Eye (tissue), 1 donor: ENCODE measurements around the gene IP6K3.
A peak's percentile ranks its signal among the peaks of the same experiment; 100 is the strongest.

ENCODE experiments used
- DNase-seq: peaks from one replicate; pipeline ENCODE4 v3.0.0-alpha.2; 2015

The IP6K3 gene

GRCh38 chr6:33758815-33759216 is 12.1 kb upstream of the IP6K3 start:
- no peak for DNase-seq

- no peak for DNase-seq
Observed at GRCh38 chr6:33757906-33758305, 11.2 kb upstream of the IP6K3 start.

DNA sequence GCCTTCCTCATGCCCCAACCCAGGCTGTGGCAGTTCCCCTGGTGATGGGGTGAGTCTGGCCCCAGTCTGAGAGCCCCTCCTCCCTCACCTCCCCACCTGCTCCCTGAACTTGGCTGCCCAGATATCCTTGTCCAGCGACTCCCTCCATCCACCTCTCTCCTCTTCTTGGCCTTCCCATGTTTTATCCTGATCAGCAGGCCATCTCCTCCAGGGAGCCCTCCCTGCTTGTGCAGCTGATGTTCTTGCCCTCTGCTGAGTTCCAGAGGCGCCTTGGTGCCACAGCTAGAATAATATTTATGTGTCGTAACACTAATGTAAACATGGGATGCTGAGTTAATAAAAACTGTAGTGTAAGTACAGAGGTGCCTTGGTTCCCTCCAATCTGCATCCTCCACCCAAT is 10.4 kb upstream of the IP6K3 start:
- DNase-seq, result no peak

- DNase-seq, result no peak
Observed at GRCh38 chr6:33756211-33756954, 9.7 kb upstream of the IP6K3 start.

- DNase-seq, result peak; percentile 63
Observed at GRCh38 chr6:33755070-33755869, 8.6 kb upstream of the IP6K3 start.

- DNase-seq, result no peak
Observed at GRCh38 chr6:33754222-33754621, 7.5 kb upstream of the IP6K3 start.

DNA sequence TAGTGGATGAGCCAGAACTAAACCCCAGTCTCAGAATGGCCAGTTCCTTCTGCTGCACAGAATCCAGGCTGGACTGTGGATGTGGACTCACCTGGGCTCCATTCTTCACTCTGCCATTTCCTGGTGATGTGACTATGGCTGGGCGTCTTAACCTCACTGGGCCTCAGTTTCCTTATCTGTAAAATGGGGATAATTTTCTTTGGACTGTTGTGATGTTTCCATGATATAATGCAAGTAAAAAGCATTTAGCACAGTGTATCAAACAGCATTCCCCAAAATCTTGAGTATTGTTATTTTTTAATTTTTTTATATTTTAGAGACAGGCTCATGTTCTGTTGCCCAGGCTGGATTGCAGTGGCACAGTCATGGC is 5.9 kb upstream of the IP6K3 start:
- DNase-seq, result no peak

- no peak for DNase-seq
Observed at GRCh38 chr6:33751771-33752645, 5.3 kb upstream of the IP6K3 start.

DNA sequence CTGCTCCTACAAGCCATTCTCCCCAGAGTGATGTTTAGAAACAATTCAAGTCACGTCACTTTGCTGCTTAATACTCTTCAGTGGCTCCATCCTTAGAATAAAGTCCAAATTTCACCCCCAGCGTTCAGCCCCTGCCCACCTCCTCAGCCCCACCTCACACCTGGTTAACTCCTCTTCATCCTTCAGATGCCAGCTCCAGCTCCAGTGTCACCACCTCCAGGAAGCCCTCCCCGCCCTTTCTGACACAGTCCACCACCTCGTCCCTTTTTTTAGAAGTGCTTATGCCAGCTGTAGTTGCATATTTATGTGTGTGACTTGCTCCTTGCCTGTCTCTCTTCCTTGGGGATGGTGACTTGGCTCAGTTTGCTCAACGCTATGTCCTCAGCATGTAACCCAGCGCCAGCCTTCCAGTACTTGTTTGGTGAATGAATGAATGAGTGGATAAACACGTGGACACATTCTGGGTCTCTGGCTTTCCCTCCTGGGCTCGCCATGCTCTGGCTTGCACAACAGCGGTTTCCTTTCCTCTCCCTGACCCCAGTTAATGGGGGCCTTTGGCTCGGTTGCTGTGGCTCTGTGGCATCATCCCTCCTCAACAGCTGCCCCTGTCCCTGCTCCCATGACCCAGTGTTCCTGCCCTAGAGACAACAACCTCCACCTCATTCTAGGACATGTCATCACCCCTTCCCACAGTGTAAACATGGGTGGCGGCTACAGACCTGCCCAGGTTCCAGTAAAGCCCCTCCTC is 3.7 kb upstream of the IP6K3 start:
- no peak for DNase-seq

GRCh38 chr6:33749401-33749800 is 2.7 kb upstream of the IP6K3 start:
- DNase-seq, result no peak

DNA sequence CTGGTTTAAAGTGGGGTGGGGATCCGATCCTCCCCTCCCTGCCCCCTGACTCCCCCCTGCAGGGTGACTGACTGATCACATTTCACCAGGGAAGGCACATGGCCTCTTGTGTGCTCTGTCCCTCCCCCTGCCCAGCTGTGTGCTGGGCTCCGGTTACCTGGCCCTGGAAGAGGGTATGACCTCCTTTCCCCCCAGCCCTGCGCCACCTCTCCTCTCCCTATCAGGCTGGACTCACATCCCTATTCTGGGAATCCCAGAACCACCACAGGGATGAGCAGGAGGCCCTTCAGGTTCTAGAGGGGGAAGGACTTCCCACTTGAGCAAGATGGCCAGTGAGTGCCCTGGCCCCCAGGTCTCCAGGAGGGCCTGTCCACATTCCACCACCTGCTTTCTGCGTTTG is 2.1 kb upstream of the IP6K3 start:
- no peak for DNase-seq

- no peak for DNase-seq
Observed at GRCh38 chr6:33747823-33748222, 1.1 kb upstream of the IP6K3 start.

DNA sequence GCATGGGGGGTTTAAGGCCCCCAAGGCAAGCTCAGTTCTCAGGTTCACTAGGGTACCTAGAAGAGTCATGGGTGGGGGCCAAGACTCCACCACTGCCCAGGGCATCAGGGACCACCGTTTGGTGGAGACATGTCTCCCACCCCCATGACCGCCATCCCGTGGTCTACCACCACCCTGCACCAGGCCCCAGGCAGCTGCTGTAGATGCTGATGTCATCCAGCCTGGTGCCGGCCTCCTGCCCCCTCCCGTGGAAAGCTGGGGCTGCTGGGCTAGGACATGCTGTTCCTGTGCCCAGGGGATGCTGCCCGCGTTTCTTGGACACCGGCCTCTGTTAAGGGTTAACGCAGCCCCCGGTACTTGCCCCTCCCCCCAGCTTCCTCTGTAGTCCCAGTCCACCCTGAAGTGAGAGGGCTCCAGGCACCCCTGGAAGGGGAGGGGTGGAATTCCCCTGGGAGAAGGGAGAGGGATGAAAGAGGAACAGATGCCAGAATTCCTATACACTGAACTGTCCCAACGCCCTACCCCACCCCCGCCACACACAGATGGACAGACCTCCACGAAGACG is 587 bp downstream of the IP6K3 start:
- DNase-seq, result peak; percentile 64

- DNase-seq, result no peak
Observed at GRCh38 chr6:33745548-33745947, 1.2 kb downstream of the IP6K3 start.

- DNase-seq, result no peak
Observed at GRCh38 chr6:33744895-33745546, 1.7 kb downstream of the IP6K3 start.

GRCh38 chr6:33744001-33744848 is 2.5 kb downstream of the IP6K3 start:
- DNase-seq, result peak; percentile 94

DNA sequence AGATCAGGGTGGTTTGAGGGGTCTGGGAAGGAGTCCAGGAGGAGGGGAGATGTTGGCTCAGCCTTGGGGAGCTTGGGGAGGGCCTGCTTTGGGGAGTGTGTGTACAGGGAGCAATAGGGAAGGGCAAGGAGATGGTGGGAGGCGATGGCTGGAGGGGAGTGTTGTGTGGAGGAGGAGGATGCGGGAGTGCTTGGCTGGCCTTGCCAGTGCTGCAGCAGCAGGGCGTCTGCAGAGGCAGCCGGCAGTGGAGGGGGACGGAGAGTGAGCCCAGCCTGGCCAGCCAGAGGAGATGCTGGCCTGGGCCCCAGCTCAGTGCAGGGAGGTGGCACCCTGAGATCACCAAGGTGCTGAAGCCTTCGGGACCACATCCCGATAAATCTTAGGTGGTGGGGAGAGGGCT is 3.9 kb downstream of the IP6K3 start:
- DNase-seq, result no peak

DNA sequence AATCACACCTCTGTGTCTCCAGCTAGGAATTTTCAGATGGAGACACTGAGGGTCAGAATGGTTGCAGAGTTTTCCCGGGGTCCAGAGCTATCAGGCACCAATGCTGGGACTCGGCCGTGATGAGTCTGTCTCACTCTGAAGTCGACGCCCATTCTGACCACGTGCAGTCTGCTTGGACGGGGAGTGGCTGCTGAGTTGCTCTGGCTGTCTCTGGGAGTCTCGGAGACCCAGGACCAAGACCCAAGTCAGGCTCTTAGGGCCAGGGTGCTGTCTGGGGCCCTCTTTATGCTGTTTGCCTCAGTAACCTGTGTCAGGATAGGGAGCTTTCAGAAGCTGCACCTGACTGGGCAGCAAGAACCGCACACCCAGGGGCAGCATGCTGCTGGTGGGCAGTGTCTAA is 4.6 kb downstream of the IP6K3 start:
- no peak for DNase-seq

DNA sequence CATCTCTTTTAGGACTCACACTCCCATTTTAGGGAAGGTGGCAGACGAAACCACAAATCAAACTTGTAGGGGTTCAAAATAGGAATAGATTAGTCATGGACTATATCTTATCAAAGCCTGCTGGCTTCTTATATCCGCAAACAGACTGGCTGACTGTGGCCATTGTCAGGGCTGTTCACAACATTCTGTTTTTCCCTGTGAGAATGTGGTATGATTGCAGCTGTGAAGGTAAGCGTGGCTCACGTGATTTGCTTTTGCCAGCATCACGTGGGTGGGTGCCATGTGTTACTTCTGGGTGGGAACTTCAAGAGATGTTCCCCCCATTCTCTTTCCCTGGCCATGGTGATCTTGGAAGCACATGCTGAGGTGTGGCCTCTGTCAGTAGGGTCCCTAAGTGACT is 5.9 kb downstream of the IP6K3 start:
- DNase-seq, result no peak

DNA sequence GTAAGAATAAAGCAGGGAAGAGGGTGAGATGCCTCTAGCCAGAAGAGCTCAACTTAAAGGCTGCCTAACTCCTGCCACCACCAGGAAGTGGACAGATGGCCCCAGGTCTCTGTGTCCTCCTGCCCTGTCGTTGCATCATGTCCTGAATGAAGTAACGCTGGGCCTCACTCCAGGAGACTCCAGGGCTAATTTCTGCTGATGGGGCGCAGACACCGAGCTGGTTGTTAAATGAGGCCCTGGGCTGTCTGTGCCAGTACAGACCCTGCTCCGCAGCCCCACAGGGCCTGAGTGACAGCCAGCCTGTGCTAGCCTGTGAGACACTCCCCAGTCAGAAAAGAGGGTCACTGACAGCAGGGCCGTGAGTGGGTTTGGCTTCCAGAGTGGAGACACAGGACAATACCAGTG is 6.5 kb downstream of the IP6K3 start:
- no peak for DNase-seq

DNA sequence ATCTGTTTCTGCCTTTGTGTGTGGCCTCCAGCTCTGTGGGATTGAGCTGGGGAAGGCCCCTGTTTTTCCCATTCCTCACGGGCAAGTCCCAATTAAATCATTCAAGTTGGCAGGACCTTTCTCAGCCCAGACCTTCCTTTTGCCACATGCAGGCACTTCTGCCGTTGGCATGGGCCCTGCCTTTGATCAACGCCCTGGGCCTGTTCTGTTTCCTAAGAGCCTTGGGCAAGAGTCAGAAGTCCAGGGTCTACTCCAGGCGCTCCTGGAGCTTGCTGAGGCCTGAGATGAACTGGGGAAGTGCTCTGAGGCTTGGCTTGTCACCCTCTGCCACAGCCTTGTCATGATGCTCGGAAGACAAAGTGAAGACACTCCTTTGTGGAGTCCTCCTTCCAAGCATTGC is 7.1 kb downstream of the IP6K3 start:
- DNase-seq, result no peak
